NCI-H748 (cell line): Measurements from ENCODE around the gene ZYG11B.
"Not testable (repeated sequence)": the region's sequence is repeated elsewhere in the genome, so short reads cannot be mapped to it uniquely, and the experiment has no call there.

Source experiments
- DNase-seq: peaks from one replicate; lab custom pipeline; 2025; ENCODE audit not compliant: unreplicated experiment; lab: John Stamatoyannopoulos, UW

The ZYG11B gene

DNA sequence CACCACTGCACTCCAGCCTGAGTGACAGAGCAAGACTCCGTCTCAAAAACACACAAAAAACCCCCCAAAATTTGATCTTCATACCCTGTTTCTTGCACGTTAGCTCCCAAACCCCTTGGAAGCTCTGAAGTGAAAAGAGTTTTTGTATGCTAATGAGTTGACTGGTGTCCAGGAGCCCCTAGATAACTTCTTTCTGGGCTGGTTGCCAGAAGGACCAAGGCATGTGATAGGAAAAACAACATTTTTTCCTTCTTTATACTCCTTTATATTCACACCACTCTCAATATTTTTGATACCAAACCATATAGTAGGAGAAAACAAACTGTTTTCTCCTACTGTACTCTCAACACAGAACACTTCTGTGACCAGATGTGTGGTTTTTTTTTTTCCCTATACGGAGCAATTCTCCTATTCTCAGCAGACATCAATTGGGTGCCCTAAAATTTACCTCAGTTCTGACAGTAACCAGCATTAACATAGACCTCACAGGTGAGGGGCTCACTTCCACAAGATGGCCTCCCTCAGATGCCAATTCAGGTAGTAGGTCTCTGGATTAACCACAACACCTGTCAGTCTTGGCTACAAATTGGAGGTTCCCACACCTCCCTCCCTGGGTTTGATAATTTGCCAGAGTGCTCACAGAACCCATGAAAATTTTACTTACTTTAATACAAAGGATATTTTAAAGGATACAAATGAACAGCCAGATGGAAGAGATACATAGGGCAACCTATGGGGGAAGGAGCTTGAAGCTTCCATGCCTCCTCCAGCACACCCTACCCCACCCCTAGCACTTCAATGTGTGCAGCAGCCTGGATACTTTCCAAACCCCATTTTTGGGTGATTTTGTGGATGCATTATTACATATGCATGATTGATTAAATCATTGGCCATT is 25.6 kb downstream of the ZYG11B start:
- no peak for DNase-seq

- DNase-seq, result no peak
Observed at GRCh38 chr1:52752484-52752826, 26.2 kb downstream of the ZYG11B start.

DNA sequence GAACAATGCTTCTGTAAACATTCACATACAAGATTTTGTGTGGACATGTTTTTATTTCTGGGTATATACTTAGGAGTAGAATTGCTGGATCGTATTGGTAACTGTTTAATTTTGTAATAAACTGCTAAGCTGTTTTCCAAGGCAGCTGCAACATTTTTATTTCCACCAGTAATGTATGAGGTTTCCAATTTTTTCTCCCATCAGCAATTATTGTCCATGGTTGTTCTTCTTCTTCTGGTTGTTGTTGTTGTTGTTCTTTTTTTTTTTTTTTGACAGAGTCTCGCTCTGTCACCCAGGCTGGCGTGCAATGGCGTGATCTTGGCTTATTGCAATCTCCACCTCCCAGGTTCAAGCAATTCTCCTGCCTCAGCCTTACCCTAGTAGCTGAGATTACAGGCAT is 26.9 kb downstream of the ZYG11B start:
- no peak for DNase-seq

- no peak for DNase-seq
Observed at GRCh38 chr1:52756020-52756419, 29.8 kb downstream of the ZYG11B start.

DNA sequence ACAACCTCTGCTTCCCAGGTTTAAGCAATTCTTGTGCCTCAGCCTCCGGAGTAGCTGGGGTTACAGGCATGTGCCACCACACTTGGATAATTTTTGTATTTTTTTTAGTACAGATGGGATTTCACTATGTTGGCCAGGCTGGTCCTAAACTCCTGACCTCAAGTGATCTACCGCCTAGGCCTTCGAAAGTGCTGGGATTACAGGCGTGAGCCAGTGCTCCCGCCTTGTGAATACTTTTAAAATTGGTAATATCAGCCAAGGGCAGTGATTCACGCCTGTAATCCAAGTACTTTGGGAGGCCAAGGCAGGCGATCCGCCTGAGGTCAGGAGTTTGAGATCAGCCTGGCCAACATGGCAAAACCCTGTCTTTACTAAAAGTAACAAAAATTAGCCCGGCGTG is 33.7 kb downstream of the ZYG11B start:
- no peak for DNase-seq

DNA sequence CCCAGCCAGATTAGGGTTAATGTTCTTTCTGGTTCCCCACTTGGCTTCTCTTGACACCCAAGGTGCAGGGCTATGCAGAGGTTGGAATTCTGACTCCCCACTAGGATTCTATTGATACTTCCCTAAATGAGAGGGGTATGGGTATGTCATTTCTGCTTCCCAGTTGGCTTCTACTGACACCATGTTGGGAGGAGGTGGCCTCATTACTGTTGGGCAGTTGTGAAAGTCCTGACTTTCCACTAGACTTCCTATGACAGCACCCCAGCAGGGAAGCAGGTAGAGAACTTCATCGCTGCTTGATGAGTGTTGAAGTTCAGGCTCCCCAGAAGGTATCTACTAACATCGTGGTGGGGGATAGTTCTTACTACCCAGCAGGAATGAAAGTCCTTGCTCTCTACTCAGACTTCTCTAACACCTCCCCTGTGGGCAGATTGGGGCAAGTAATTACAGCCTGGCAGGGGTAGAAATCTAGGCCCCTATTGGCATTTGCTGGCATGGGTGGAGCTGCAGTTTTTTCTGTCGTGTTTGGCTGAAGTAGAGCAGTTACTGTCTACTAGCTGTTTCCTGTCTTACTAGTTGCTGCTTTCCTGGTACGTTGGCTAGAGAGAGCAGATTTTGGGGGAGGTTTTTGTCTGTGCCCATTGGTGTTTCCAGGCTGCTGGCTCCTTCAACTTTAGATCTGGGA is 41.5 kb downstream of the ZYG11B start:
- DNase-seq, result no peak

DNA sequence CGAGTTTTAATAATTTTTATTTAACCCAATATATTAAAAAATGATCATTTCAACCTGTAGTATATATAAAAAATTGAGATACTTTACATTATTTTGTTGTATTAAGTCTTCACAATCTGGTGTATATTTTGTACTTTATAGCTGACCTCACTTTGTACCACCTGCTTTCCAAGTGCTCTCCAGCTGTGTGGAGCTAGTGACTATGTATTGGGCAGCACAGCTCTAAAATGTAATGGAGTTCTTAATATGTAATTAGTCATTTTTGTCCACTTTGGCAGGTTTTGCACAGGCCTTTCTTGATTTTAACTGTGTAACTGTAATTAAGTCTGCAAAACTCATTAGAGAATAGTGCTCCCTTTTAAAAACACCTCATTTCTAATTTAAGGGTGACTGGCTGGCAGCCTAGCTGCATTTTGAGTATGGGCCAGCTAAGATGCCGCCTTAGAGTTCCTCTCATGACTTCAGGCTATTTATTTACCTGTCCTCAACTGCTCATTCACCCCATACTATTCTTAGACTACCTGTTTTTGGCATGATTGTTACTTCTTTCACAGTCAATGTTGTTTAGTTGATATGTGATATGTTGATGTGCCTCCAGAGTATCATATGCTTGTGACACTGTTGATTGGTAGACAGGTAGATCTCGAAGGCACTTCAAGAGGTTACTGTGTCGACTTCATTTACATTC is 43.2 kb downstream of the ZYG11B start:
- peak; percentile 36 for DNase-seq

DNA sequence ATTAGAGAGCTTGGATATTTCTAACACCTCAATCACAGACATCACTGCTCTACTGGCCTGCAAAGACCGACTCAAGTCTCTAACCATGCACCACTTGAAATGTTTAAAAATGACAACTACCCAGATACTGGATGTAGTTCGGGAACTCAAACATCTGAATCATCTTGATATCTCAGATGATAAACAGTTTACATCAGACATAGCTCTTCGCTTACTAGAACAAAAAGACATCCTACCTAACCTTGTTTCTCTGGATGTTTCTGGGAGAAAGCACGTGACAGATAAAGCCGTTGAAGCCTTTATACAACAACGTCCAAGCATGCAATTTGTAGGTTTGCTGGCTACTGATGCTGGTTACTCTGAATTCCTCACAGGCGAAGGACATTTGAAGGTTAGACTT is 45.1 kb downstream of the ZYG11B start:
- no peak for DNase-seq

DNA sequence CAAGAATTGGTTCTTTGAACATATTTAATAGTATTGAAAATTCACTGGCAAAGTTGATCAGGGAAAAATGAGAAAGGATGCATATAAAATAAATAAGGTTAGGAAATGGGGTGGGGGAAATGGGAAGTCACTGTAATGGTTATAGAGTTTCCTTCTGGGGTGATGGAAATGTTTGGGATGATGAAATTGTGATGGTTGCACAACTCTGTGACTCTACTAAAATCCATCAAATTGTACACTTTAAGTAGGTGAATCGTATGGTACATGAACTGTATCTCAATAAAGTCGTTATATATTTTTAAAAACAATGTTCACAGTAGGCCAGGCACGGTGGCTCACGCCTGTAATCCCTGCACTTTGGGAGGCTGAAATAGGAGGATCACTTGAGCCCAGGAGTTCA is 59.9 kb downstream of the ZYG11B start:
- no peak for DNase-seq

DNA sequence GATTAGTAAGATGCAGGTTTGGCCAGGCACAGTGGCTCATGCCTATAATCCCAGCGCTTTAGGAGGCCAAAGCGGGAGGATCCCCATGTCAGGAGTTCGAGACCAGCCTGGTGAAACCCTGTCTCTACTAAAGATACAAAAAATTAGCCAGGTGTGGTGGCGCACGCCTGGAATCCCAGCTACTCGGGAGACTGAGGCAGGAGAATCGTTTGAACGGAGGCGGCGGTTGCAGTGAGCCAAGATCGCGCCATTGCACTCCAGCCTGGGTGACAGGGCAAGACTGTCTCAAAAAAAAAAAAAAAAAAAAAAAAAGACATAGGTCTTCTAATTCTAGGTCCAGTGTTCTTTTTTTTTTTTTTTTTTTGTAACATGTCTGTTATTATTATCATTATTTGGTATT is 64.2 kb downstream of the ZYG11B start:
- DNase-seq, result not testable (repeated sequence)

GRCh38 chr1:52792036-52792435 is 65.8 kb downstream of the ZYG11B start:
- no peak for DNase-seq

GRCh38 chr1:52793717-52794116 is 67.5 kb downstream of the ZYG11B start:
- not testable (repeated sequence) for DNase-seq

GRCh38 chr1:52795464-52795863 is 69.2 kb downstream of the ZYG11B start:
- no peak for DNase-seq

DNA sequence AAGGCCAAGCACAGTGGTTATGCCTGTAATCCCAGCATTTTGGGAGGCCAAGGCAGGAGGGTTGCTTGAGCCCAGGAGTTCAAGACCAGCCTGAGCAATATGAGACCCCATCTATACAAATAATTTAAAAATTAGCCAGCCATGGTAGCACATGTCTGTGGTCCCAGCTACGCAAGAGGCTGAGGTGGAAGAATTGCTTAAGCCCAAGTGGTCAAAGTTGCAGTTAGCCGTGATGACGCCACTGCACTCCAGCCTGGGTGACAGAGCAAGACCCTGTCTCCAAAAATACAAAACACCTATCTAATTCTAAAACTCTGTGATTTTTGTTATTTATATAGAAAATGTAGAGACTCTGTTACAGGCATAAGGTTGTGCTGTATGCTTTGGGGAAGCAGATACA is 72.1 kb downstream of the ZYG11B start:
- no peak for DNase-seq

DNA sequence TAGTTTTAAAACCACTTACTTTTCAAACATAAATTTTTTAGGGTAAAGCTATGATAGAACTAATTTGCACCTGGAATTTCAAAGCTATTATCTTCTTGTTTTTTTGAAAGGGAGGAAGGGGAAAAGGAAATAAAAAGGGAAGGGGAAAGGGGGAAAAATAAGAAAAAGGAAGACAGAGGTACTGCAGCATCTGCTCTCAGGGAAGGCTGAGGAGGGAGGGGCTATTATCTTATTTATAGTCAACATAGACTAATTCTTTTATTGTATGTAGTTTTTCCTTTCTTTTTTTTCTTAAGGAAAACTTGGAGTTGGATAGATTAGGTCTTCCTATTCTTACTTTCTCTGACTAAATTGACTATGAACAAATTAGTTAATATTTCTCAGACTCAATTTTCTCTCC is 74.8 kb downstream of the ZYG11B start:
- DNase-seq, result no peak

GRCh38 chr1:52804083-52804482 is 77.8 kb downstream of the ZYG11B start:
- not testable (repeated sequence) for DNase-seq

DNA sequence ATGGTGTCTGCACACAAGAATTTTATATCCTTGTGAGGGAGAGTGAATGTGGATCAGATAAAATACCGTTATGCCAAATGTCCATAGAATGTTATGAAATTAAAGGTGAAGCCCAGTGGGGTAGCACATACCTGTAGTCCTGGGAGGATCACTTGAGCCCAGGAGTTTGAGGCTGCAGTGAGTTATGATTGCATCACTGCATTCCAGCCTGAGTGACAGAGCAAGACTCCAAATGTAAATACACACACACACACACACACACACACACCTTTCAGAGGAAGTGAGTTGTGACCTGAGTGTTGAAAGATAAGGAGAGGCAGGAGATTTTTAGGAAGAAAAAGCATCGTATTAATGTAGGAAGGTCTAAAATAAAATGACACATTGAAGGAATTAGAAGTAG is 88.2 kb downstream of the ZYG11B start:
- DNase-seq, result no peak

- not testable (repeated sequence) for DNase-seq
Observed at GRCh38 chr1:52820830-52821229, 94.6 kb downstream of the ZYG11B start.

- peak; percentile 9 for DNase-seq
Observed at GRCh38 chr1:52825868-52826267, 99.6 kb downstream of the ZYG11B start.

DNA sequence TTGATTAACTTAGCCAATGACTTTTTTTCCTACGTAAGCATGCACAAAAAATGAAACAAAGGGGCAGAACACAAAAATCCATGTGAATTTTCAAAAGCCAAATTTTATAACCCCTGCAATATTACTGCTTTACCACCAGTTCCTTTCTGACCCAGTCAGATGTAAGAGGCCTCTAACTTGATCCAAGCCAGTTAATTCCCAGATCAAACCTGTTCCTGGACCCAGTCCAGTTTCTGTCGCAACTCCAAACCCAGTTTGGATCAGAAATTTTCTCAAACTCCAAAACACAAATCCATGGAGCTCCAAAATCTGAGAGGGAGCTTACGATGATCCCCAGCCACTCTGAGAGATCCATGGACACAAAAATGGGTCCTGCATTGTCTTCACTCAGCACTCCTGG is 108.5 kb downstream of the ZYG11B start:
- DNase-seq, result no peak

DNA sequence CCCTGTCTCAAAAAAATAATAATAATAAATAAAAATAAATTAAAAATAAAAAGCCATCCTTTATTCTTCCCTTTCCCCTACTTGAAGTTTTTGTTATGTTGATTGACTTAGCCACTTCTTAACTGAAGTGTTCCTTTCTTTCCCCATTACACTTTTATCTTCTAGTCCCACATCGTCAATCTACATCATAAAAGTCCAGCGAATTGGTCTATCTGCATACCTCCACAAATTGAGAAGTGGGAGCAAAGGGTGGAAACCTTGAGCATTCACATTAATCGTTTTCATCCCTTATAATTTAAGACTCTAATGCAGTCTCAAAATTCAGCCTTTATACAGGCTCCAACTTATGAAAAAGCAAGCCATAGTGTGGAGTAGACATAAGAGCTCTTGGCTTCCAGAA is 109.8 kb downstream of the ZYG11B start:
- DNase-seq, result no peak

GRCh38 chr1:52839175-52839574 is 112.9 kb downstream of the ZYG11B start:
- DNase-seq, result not testable (repeated sequence)
